ENCODE measurements around the gene ZNF467.

ZNF467 gene

GRCh38 chr7:149770728-149771636, 2.4 kb downstream of the ZNF467 start:
- DNase-seq (ENCODE audit: low read depth) = no peak

GRCh38 chr7:149769915-149770314, 3.5 kb downstream of the ZNF467 start:
- no peak for DNase-seq (ENCODE audit: low read depth)

- DNase-seq (ENCODE audit: low read depth) = no peak
Observed at GRCh38 chr7:149768931-149769330, 4.5 kb downstream of the ZNF467 start.

GRCh38 chr7:149767068-149767467, 6.3 kb downstream of the ZNF467 start:
- DNase-seq (ENCODE audit: low read depth) = no peak

GRCh38 chr7:149766135-149766675, 7.2 kb downstream of the ZNF467 start:
- no peak for DNase-seq (ENCODE audit: low read depth)

- no peak for DNase-seq (ENCODE audit: low read depth)
Observed at GRCh38 chr7:149765399-149766121, 7.8 kb downstream of the ZNF467 start.

- DNase-seq (ENCODE audit: low read depth) = no peak
Observed at GRCh38 chr7:149764481-149765398, 8.6 kb downstream of the ZNF467 start.

GRCh38 chr7:149763563-149764240, 9.7 kb downstream of the ZNF467 start:
- DNase-seq (ENCODE audit: low read depth) = no peak

GRCh38 chr7:149762610-149763009, 10.8 kb downstream of the ZNF467 start:
- no peak for DNase-seq (ENCODE audit: low read depth)

- DNase-seq (ENCODE audit: low read depth) = no peak
Observed at GRCh38 chr7:149762089-149762488, 11.3 kb downstream of the ZNF467 start.

GRCh38 chr7:149761307-149761706, 12.1 kb downstream of the ZNF467 start:
- no peak for DNase-seq (ENCODE audit: low read depth)

- no peak for DNase-seq (ENCODE audit: low read depth)
Observed at GRCh38 chr7:149760538-149760937, 12.8 kb downstream of the ZNF467 start.

GRCh38 chr7:149759093-149759860, 14.1 kb downstream of the ZNF467 start:
- DNase-seq (ENCODE audit: low read depth) = no peak

- DNase-seq (ENCODE audit: low read depth) = no peak
Observed at GRCh38 chr7:149753375-149754233, 19.8 kb downstream of the ZNF467 start.

GRCh38 chr7:149752646-149753045, 20.7 kb downstream of the ZNF467 start:
- no peak for DNase-seq (ENCODE audit: low read depth)

- no peak for DNase-seq (ENCODE audit: low read depth)
Observed at GRCh38 chr7:149751043-149751775, 22.2 kb downstream of the ZNF467 start.

- no peak for DNase-seq (ENCODE audit: low read depth)
Observed at GRCh38 chr7:149750122-149750845, 23.1 kb downstream of the ZNF467 start.
